ENCODE measurements around the gene OSBPL8. TPM values are rescaled to one million over a fixed set of nuclear protein-coding genes. Genes with fewer than 3 reads are reported as not detected.

The OSBPL8 gene
- total RNA-seq, 2 donors from 2014 or later, result 25.9 to 32.8 TPM

DNA sequence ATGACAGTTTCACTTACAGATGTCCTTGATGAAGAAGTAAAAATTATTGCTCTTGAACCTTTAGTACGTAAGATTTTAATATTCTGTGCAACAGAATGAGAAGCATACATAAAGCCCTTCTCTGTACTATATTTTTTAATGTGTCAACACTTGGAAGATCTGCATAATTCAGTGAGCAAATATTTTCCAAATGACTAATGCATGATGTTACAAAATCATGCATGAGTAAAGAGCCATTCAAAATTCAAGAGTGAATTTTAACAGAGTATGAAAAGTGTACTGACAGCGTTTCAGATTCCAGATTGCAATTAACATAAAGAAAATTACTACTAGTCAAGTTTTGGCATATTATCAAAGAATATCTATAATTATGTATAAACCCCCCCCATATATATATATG lies 110.0 kb downstream of the OSBPL8 start:
- intact Hi-C loops (cut with DNase I), result no loop called here
- Histone ChIP-seq H3K36me3 (no peaks in the 10 kb centered on the region), H3K27me3 (no peaks in the 10 kb centered on the region), H3K4me1 (no peaks in the 10 kb centered on the region), H3K27ac (no peak overlapping the region), H3K9ac (ENCODE audit: low read depth in 2 of 2, low read length in 2 of 2) (no peak overlapping the region), H3K4me3 (no peak overlapping the region), H3K9me3 (no peaks in the 10 kb centered on the region)
- TF ChIP-seq, protein P1, sequence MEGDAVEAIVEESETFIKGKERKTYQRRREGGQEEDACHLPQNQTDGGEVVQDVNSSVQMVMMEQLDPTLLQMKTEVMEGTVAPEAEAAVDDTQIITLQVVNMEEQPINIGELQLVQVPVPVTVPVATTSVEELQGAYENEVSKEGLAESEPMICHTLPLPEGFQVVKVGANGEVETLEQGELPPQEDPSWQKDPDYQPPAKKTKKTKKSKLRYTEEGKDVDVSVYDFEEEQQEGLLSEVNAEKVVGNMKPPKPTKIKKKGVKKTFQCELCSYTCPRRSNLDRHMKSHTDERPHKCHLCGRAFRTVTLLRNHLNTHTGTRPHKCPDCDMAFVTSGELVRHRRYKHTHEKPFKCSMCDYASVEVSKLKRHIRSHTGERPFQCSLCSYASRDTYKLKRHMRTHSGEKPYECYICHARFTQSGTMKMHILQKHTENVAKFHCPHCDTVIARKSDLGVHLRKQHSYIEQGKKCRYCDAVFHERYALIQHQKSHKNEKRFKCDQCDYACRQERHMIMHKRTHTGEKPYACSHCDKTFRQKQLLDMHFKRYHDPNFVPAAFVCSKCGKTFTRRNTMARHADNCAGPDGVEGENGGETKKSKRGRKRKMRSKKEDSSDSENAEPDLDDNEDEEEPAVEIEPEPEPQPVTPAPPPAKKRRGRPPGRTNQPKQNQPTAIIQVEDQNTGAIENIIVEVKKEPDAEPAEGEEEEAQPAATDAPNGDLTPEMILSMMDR (IDR thresholded peaks at IDR 0.05), result no peak
- no peak for DNase-seq

DNA sequence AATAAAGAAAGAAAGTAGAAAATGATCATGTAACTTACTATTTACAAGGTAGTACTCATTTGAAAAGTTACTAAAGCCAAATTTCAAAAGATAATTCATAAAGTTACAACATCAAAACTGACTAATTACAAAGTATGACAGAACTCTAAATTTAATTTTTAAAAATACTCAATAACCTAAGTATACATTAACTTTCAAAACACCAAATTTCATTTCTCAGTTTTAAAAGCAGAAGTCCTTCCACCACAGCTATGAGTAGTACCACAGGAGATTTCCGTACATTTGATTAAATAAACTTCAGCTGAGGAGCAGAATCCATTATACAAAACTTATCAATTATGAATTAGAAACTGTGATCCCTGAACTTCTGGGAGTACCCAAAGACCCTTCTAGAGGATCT lies 110.6 kb downstream of the OSBPL8 start:
- H3K27ac ChIP-seq, result no peak overlapping the region
- H3K9ac ChIP-seq (ENCODE audit: low read depth in 2 of 2, low read length in 2 of 2), result no peak overlapping the region
- no peaks in the 10 kb centered on the region for H3K9me3 ChIP-seq
- H3K36me3 ChIP-seq, result no peaks in the 10 kb centered on the region
- TF ChIP-seq, protein P1 (IDR thresholded peaks at IDR 0.05), result no peak
- no peaks in the 10 kb centered on the region for H3K27me3 ChIP-seq
- H3K4me3 ChIP-seq, result no peak overlapping the region
- no peaks in the 10 kb centered on the region for H3K4me1 ChIP-seq
- intact Hi-C loops (cut with DNase I), result no loop called here
- DNase-seq, result no peak

DNA sequence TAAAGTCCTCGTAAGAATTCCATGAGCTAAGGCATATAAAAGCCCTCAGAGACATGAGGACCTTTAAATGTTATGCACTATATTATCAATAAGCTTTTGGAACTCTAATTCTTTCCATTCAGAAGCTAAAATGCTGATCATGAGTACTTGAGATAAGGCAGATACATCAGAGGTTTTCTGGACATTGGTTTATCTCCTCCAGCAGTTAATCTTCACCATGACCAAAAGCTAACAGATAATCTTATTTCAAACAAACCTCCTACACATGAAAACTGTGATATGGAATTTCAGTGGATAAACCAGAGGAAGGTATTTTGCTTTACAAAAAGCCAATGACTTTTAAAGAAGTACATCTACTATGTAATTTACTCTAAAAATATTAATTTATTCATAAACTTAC lies 113.5 kb downstream of the OSBPL8 start:
- no peaks in the 10 kb centered on the region for H3K9me3 ChIP-seq
- H3K9ac ChIP-seq (ENCODE audit: low read depth in 2 of 2, low read length in 2 of 2), result no peak overlapping the region
- H3K4me3 ChIP-seq, result no peak overlapping the region
- TF ChIP-seq, protein P1 (IDR thresholded peaks at IDR 0.05), result no peak
- no peaks in the 10 kb centered on the region for H3K4me1 ChIP-seq
- DNase-seq, result no peak
- H3K27me3 ChIP-seq, result no peaks in the 10 kb centered on the region
- H3K27ac ChIP-seq, result no peak overlapping the region
- H3K36me3 ChIP-seq, result no peaks in the 10 kb centered on the region
- intact Hi-C loops (cut with DNase I), result no loop called here

DNA sequence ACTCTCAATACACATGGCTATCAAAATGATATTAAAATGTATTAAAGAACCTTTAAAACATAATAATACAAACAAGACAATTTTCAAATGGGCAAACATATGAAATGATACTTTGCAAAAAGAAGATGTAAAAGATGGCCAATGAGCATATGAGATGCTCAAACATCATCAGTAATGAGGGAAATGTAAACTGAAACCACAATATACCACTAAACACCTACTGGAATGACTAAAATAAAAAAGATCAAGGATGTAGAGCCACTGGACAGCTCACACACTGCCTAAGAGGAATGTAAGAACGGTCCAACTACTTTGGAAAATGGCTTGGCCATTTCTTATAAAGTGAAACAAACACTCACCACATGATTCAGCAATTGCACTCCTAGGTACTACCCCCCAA lies 114.1 kb downstream of the OSBPL8 start:
- no peaks in the 10 kb centered on the region for H3K9me3 ChIP-seq
- no peak overlapping the region for H3K27ac ChIP-seq
- H3K27me3 ChIP-seq, result no peaks in the 10 kb centered on the region
- no peaks in the 10 kb centered on the region for H3K36me3 ChIP-seq
- no peak overlapping the region for H3K9ac ChIP-seq (ENCODE audit: low read depth in 2 of 2, low read length in 2 of 2)
- TF ChIP-seq, protein P1 (IDR thresholded peaks at IDR 0.05), result no peak
- DNase-seq, result no peak
- no peaks in the 10 kb centered on the region for H3K4me1 ChIP-seq
- no peak overlapping the region for H3K4me3 ChIP-seq
- intact Hi-C loops (cut with DNase I), result no loop called here

DNA sequence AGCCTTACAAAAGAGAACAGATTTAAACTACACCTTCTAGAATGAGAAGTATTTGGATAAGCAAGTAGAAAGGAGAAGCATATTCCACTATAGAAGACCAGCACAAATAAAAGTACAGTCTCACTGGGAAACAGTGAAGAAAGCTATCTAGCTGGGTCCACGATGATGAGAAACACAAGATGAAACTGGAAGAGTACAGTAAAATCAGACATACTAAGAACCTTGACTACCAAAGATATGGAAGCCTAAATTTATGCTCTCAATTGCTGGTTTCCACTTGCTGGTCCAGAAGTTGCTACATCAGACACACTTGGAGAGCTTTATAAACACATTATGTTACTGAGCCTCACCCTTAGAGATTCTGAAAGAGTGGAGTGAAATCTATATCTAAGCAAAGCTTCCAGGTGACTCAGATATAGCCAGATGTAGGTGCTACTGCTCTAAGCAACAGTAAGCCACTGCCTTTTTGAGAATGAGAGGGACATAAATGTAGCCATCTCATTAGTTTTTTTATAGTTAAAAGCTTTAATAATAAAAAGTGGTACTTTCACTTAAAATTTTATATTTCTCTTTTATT lies 115.1 kb downstream of the OSBPL8 start:
- H3K27ac ChIP-seq, result no peak overlapping the region
- H3K36me3 ChIP-seq, result no peaks in the 10 kb centered on the region
- no peaks in the 10 kb centered on the region for H3K4me1 ChIP-seq
- H3K4me3 ChIP-seq, result no peak overlapping the region
- H3K9me3 ChIP-seq, result no peaks in the 10 kb centered on the region
- no peak for DNase-seq
- TF ChIP-seq, protein P1 (IDR thresholded peaks at IDR 0.05), result no peak
- no peak overlapping the region for H3K9ac ChIP-seq (ENCODE audit: low read depth in 2 of 2, low read length in 2 of 2)
- no peaks in the 10 kb centered on the region for H3K27me3 ChIP-seq
- intact Hi-C loops (cut with DNase I), result no loop called here

Data from colonic mucosa (tissue), 4 donors.